ENCODE data around the gene LTBP4.

The LTBP4 gene

GRCh38 chr19:40607311-40608239, 6.4 kb downstream of the LTBP4 start:
- H3K27ac ChIP-seq, result no peak overlapping the region
- no peak overlapping the region for H3K4me3 ChIP-seq (ENCODE audit: low read depth, low read length)
- DNase-seq, result no peak

DNA sequence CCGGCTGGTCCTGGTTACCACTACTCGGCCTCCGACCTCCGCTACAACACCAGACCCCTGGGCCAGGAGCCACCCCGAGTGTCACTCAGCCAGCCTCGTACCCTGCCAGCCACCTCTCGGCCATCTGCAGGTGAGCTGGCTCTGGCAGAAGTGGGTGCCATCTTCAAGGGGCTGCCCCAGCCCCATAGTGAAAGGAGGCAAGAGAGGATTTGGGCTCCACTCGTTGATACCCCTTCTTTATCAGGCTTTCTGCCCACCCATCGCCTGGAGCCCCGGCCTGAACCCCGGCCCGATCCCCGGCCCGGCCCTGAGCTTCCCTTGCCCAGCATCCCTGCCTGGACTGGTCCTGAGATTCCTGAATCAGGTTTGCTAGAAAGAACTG, 7.1 kb downstream of the LTBP4 start:
- Histone ChIP-seq H3K27me3 (ENCODE audit: insufficient read depth, low read depth, severe bottlenecking) (no peaks in the 10 kb centered on the region), H3K9me3 (ENCODE audit: severe bottlenecking) (no peaks in the 10 kb centered on the region), H3K36me3 (peaks cover 48% of the 10 kb centered on the region), H3K4me3 (ENCODE audit: low read depth, low read length) (no peak overlapping the region), H3K27ac (no peak overlapping the region)
- no peak for DNase-seq
- TF ChIP-seq CTCF (IDR thresholded peaks at IDR 0.05; ENCODE audit: low read depth, low read length), result no peak

More at GRCh38 chr19:40607311-40608239, 6.4 kb downstream of the LTBP4 start:
- no peak for TF ChIP-seq CTCF (IDR thresholded peaks at IDR 0.05; ENCODE audit: low read depth, low read length)
- H3K27me3 ChIP-seq (ENCODE audit: insufficient read depth, low read depth, severe bottlenecking), result no peaks in the 10 kb centered on the region
- peaks cover 42% of the 10 kb centered on the region for H3K36me3 ChIP-seq
- no peaks in the 10 kb centered on the region for H3K9me3 ChIP-seq (ENCODE audit: severe bottlenecking)

DNA sequence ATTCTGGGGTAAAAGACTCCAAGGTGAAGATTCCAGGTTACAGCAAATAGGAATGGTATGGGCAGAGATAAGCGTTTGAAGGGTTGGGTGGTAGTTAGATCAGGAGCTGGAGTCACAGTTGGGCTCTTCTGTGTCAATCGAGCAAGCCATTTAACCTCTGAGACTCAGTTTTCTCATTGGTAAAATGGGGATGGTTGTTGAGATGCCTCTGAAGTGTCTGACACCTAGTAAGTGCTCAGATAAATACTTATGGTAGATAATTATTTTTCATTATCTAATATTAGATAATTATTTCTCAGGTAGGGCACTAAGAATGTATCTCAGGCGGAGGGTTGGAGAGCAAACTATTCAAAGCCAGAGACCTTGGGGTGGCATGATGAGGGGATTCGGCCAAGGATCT, 7.8 kb downstream of the LTBP4 start:
- Histone ChIP-seq H3K27ac (no peak overlapping the region), H3K4me3 (ENCODE audit: low read depth, low read length) (no peak overlapping the region), H3K9me3 (ENCODE audit: severe bottlenecking) (no peaks in the 10 kb centered on the region), H3K36me3 (peaks cover 52% of the 10 kb centered on the region), H3K27me3 (ENCODE audit: insufficient read depth, low read depth, severe bottlenecking) (no peaks in the 10 kb centered on the region)
- TF ChIP-seq CTCF (IDR thresholded peaks at IDR 0.05; ENCODE audit: low read depth, low read length), result no peak
- no peak for DNase-seq

DNA sequence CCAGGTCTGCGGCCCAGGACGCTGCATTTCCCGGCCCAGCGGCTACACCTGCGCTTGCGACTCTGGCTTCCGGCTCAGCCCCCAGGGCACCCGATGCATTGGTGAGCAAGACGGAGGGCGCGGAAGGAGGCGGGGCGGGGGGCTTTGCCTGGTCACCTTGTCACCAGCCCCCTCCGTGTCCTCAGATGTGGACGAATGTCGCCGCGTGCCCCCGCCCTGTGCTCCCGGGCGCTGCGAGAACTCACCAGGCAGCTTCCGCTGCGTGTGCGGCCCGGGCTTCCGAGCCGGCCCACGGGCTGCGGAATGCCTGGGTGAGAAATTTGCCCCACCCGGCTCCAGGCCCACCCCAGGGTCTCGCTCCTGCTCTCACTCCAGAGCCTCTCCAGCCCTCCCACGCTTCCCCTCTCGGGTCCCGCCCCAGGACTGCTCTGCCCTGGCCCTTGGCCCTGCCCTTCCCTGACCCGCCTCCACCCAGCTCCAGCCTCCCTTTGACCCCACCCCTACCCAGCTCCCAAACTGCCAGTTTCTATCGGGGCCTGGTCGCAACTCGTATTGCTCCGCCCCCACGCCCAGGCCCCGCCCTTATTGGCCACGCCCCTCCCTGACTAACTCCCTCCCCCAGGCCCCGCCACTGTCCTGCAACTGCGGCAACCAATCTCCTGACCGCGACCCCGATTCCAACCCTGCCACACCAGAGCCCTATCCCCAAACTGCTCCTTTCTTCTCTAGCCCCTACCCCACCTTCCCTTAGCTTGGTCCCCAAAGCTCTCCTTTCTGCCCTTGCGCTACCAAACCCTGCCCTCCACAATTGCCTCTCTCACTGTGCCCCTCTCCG, 8.6 kb downstream of the LTBP4 start:
- Histone ChIP-seq H3K27ac (no peak overlapping the region), H3K27me3 (ENCODE audit: insufficient read depth, low read depth, severe bottlenecking) (no peaks in the 10 kb centered on the region), H3K4me3 (ENCODE audit: low read depth, low read length) (no peak overlapping the region)

More for the DNA sequence above, 8.6 kb downstream of the LTBP4 start:
- DNase-seq, result no peak
- peaks cover 59% of the 10 kb centered on the region for H3K36me3 ChIP-seq
- no peaks in the 10 kb centered on the region for H3K9me3 ChIP-seq (ENCODE audit: severe bottlenecking)
- no peak for TF ChIP-seq CTCF (IDR thresholded peaks at IDR 0.05; ENCODE audit: low read depth, low read length)

Measured in WERI-Rb-1 (cell line).